Choroid plexus epithelial cell (primary cell): ENCODE results near the gene RHOH.

ENCODE experiments used
- DNase-seq: peaks from one replicate; pipeline ENCODE4 v3.0.0-alpha.2; 2010; ENCODE audit warnings: low read depth
- H3K4me3 ChIP-seq: 2 replicates; pipeline ENCODE4 v1.5.1; 2011; ENCODE audit warnings: low read depth, mild to moderate bottlenecking, control low read depth, low read length, moderate library complexity
- TF ChIP-seq, protein P1 (sequence below): conservative IDR thresholded peaks from 2 replicates; pipeline ENCODE4 v1.5.1; 2011; ENCODE audit warnings: low read depth, mild to moderate bottlenecking, control low read depth, inconsistent platforms, low read length, moderate library complexity

The RHOH gene

DNA sequence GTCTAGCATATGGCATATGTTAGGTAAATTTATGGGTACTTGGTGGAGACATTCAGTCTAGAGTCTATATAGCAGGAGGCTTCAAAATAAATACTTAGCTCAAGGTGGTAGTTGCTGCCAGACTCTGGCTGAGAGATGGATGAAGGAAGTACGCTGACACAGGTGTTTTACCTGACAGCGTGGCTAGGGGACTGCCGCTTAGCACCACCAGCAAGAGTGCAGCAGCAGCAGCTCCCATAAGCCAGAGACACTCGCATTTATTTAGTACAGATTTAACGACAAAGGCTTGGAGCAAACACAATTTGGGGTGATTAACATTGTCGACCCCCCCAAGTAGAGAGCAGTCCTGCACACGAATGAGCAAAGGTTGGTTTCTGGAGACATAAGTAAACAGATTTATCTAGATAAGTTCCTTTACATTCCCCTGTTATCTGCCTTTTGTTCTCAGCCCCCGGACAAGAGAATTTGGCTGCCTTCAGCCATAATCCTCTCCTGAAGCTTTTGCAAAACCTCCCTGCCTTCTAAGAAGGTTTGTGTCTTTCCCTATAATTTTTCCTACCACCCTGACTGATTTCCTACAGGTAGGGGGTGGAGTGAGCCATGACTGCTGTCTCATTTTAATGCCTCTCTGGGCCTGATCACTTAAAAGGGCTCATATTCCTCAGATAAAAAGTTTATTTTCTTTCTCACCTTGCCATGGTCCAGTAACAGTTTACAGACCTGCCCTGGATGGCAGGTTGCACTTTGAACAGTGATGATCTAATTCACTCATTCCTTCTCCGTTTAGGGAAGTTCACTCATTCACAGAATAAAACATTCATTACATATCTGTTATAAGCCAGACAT lies 64.6 kb downstream of the RHOH start:
- TF ChIP-seq, protein P1, sequence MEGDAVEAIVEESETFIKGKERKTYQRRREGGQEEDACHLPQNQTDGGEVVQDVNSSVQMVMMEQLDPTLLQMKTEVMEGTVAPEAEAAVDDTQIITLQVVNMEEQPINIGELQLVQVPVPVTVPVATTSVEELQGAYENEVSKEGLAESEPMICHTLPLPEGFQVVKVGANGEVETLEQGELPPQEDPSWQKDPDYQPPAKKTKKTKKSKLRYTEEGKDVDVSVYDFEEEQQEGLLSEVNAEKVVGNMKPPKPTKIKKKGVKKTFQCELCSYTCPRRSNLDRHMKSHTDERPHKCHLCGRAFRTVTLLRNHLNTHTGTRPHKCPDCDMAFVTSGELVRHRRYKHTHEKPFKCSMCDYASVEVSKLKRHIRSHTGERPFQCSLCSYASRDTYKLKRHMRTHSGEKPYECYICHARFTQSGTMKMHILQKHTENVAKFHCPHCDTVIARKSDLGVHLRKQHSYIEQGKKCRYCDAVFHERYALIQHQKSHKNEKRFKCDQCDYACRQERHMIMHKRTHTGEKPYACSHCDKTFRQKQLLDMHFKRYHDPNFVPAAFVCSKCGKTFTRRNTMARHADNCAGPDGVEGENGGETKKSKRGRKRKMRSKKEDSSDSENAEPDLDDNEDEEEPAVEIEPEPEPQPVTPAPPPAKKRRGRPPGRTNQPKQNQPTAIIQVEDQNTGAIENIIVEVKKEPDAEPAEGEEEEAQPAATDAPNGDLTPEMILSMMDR, result no peak
- no peak overlapping the region for H3K4me3 ChIP-seq
- DNase-seq, result no peak

DNA sequence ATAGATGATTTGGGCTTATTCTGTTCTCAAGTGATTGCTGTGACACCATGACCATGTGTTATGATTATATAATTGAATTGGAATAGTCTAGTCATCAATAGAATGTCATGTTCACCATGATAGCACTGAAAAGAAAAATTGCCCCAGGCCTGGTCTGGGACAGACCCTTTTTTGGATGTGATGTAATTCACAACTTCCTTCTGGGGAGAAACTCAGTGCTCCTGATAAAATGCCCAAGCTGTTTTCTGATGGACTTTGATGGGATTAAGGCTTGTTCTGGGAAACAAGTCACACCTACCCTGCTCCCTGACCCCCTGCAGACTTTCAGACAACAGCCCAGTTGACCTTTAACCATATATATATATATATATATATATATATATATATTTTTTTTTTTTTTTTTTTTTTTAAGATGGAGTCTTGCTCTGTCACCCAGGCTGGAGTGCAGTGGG lies 65.3 kb downstream of the RHOH start:
- TF ChIP-seq, protein P1, result no peak
- DNase-seq, result no peak
- no peak overlapping the region for H3K4me3 ChIP-seq

DNA sequence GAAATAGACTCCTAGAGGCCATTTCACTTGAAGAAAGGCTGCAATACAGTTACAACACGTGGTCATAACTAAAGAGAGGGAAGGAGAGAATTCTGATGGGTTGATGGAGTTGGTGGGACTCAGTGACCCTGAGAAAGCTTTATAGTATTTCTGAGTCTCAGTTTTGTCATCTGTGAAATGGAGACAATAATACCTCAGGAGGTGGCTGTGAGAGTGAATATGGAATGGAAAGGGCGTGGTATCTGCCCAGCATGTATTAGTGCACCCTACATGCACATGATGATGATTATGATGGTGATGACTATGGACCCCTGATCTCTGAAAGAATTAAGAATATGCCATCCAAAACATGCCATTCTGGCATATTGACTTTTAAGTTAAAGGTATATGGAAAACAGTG lies 66.0 kb downstream of the RHOH start:
- TF ChIP-seq, protein P1, result no peak
- no peak for DNase-seq
- no peak overlapping the region for H3K4me3 ChIP-seq

DNA sequence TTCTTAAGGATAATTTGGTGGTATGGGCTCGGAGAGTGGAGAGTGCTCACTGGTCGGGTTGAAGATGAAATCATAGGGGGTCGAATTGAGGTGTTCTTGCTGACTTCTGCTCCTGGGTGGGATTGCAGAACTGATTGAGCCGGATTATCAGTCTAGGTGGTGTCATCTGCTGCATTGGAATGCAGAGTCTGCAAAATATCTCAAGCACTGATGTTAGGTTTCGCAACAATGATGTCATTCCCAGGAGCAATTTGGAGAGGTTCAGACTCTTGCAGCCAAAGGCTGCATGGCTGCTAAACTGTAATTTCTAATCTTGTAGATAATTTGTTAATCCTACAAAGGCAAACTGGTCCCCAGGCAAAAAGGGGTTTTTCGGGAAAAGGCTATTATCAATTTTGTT lies 67.7 kb downstream of the RHOH start:
- peak; percentile 78 for DNase-seq
- H3K4me3 ChIP-seq, result no peak overlapping the region
- TF ChIP-seq, protein P1, result no peak

DNA sequence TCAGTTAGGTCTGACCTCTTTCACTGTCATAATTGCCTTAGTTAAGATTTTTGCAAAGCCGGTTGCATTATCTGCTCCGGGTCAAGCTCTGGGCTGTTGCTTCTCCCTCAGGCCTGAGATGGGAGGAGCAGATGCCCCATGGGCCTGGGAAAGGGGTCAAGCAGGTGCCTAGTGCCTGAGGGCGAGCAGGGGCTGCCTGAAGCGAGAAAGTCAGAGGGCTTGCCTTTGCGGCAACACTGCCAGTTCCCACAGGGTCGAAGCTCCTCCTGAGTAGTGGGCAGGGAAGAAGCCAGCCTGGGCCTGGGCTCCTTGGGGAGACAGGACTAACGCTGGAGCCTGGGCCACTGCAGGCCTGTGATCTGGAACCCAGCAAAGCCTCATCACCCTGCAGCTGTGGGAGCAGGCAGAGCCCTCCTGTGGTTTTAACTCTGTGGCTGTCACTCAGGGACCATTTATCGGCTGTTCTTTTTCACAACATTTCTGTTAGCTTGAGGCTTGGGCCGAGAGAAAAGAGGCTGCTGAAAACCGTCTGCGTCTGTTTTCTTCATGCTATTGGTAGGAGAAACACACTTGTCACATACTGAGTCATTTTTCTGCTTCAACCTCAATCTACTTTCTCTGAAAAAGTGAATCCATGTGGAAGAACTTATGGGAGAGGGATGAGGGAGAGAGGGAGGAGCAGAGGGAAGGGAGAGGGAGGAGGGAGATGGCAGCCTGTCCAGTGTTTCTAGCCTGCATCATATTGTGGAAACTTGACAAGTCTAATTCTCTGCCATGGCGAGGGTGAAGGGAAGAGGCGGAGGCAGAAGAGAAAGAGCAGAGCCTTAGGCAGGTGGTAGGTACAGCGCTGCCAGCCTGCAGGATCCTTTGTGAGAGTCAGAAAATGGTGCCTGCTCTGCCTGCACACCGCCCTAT lies 68.4 kb downstream of the RHOH start:
- TF ChIP-seq, protein P1, result no peak
- no peak overlapping the region for H3K4me3 ChIP-seq
- DNase-seq, result peak; percentile 59

DNA sequence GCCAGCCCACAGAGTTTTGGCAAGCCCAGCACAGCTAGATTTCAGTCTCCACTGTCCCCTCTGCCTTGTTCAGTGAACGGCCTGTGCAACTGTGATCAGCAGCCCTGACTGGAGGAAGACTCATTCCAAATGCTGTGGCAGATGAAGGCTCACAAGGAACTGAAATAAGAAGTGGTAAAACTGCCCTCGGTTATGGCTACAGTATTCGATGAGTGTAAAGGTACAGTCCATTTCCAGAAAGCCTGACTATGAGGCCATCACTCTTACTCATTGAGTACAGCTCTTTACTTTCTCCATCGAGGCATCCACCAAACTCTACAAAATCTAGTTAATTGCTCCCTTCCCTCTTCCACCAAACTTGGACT lies 69.1 kb downstream of the RHOH start:
- TF ChIP-seq, protein P1, result no peak
- DNase-seq, result no peak
- no peak overlapping the region for H3K4me3 ChIP-seq
